ENCODE results near the gene SHE.

SHE gene

GRCh38 chr1:154442006-154442740 is 60.0 kb downstream of the SHE start:
- DNase-seq = no peak

GRCh38 chr1:154441241-154441888 is 60.8 kb downstream of the SHE start:
- DNase-seq = no peak

GRCh38 chr1:154440036-154440804 is 62.0 kb downstream of the SHE start:
- DNase-seq = no peak

GRCh38 chr1:154436433-154436832 is 65.8 kb downstream of the SHE start:
- DNase-seq = no peak

- no peak for DNase-seq
Measured at GRCh38 chr1:154435599-154436200, 66.5 kb downstream of the SHE start.

- DNase-seq = no peak
Measured at GRCh38 chr1:154434346-154435085, 67.7 kb downstream of the SHE start.

GRCh38 chr1:154433161-154433764 is 68.9 kb downstream of the SHE start:
- no peak for DNase-seq

GRCh38 chr1:154431586-154432373 is 70.4 kb downstream of the SHE start:
- DNase-seq = no peak

- no peak for DNase-seq
Measured at GRCh38 chr1:154430903-154431302, 71.3 kb downstream of the SHE start.

- DNase-seq = no peak
Measured at GRCh38 chr1:154429841-154430611, 72.2 kb downstream of the SHE start.

All from NCI-H146 (cell line).